SK-N-SH treated with all-trans-retinoic acid at 6 μM for 48 hours (cell line): ENCODE measurements around the gene GRK4.

Experiments
- ARNTL ChIP-seq: fragments of 450-650 bp; formaldehyde crosslinking; IDR thresholded peaks from 2 replicates; pipeline ENCODE4 v1.5.0; 2020; ENCODE audit warnings: low read depth, mild to moderate bottlenecking, moderate library complexity, borderline replicate concordance
- CSDC2 ChIP-seq: fragments of 250-450 bp; sonication (Bioruptor Pico); IDR thresholded peaks from 2 replicates; pipeline ENCODE4 v1.5.0; 2020; ENCODE audit warnings: mild to moderate bottlenecking, moderate library complexity
- ESRRG ChIP-seq: fragments of 250-450 bp; sonication (Bioruptor Pico); IDR thresholded peaks from 2 replicates; pipeline ENCODE4 v1.6.1; 2021; ENCODE audit warnings: mild to moderate bottlenecking
- GLIS3 ChIP-seq: fragments of 250-450 bp; sonication (Bioruptor Pico); IDR thresholded peaks from 2 replicates; pipeline ENCODE4 v1.5.0; 2020; ENCODE audit warnings: mild to moderate bottlenecking, moderate library complexity
- ISL1 ChIP-seq: fragments of 250-450 bp; sonication (Bioruptor Pico); IDR thresholded peaks from 2 replicates; pipeline ENCODE4 v2.1.2; 2022; ENCODE audit warnings: mild to moderate bottlenecking, moderate library complexity
- PPARA ChIP-seq: fragments of 250-450 bp; sonication (Bioruptor Pico); IDR thresholded peaks from 2 replicates; pipeline ENCODE4 v1.5.0; 2020; ENCODE audit warnings: mild to moderate bottlenecking, borderline replicate concordance
- SNAI2 ChIP-seq: fragments of 250-450 bp; sonication (Bioruptor Pico); IDR thresholded peaks from 2 replicates; pipeline ENCODE4 v1.5.0; 2020; ENCODE audit warnings: mild to moderate bottlenecking, moderate library complexity
- TCF4 ChIP-seq: fragments of 250-450 bp; sonication (Bioruptor Pico); IDR thresholded peaks from 2 replicates; pipeline ENCODE4 v1.8.0; 2021; ENCODE audit warnings: mild to moderate bottlenecking, moderate library complexity, borderline replicate concordance
- TOX ChIP-seq: fragments of 250-450 bp; sonication (Bioruptor Pico); IDR thresholded peaks from 2 replicates; pipeline ENCODE4 v1.8.0; 2021; ENCODE audit warnings: mild to moderate bottlenecking, moderate library complexity, borderline replicate concordance
- ZC3H10 ChIP-seq: fragments of 250-450 bp; sonication (Bioruptor Pico); IDR thresholded peaks from 2 replicates; pipeline ENCODE4 v1.5.1; 2021; ENCODE audit warnings: mild to moderate bottlenecking, moderate library complexity
- ZFP3 ChIP-seq: fragments of 250-450 bp; sonication (Bioruptor Pico); IDR thresholded peaks from 2 replicates; pipeline ENCODE4 v1.5.0; 2020; ENCODE audit warnings: mild to moderate bottlenecking, moderate library complexity
- ZNF70 ChIP-seq: fragments of 450-650 bp; formaldehyde crosslinking; IDR thresholded peaks from 2 replicates; pipeline ENCODE4 v1.5.0; 2020; ENCODE audit warnings: mild to moderate bottlenecking, moderate library complexity
- ZNF8 ChIP-seq: fragments of 450-650 bp; formaldehyde crosslinking; IDR thresholded peaks from 2 replicates; pipeline ENCODE4 v1.5.0; 2020; ENCODE audit warnings: mild to moderate bottlenecking, moderate library complexity
- TF ChIP-seq, protein P1 (sequence below): fragments of 250-450 bp; sonication (Bioruptor Pico); IDR thresholded peaks from 2 replicates; pipeline ENCODE4 v1.5.1; 2020; ENCODE audit warnings: low read depth, mild to moderate bottlenecking, moderate library complexity

DNA sequence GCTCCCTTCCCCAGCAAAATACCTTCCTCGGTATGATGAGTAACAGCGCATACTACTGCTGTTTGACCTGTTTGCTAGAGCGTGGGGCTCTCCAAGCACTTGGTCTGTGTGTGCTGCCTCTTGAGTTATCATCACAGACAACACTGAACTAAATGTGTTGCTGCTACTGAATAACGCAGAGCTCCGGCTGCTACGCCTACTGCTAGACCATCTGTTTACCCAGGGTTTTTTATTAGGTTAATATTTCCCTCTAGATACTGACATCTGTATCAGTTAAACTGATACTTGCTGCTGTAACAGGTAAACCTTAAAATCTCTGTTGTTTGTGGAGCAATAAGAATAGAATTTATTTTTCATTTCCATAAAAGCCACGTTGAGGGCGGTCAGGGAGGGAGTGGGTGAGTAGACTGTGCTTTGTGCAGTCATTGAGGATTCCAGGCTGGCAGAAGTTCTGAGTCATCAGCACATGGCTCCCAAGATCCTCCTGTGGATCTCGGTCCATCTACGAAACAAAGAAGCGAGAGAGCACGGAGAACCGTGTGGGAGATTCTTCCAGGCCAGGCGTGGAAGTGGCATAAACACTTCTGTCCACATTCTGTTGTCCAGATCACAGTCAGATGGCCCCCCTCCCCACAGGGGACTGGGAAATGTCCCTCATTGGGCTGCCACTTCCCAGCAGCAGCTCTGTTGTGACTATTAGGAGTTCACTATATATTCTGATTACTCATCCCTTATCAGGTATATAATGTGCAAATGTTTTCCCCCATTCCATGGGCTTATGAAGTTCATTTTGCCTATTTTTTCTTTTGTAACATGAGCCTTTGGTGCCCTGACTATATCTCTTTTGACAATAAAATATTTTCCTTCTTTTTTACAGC is 14.1 kb downstream of the GRK4 start:
- no peak for TF ChIP-seq ISL1 (CRISPR knock-in tag)
- TF ChIP-seq ZC3H10 (CRISPR knock-in tag): no peak
- TF ChIP-seq GLIS3 (CRISPR knock-in tag): no peak
- no peak for TF ChIP-seq ARNTL (CRISPR knock-in tag)
- no peak for TF ChIP-seq ZFP3
- TF ChIP-seq TCF4 (CRISPR knock-in tag): no peak
- no peak for TF ChIP-seq ZNF70 (CRISPR knock-in tag)
- TF ChIP-seq, protein P1, sequence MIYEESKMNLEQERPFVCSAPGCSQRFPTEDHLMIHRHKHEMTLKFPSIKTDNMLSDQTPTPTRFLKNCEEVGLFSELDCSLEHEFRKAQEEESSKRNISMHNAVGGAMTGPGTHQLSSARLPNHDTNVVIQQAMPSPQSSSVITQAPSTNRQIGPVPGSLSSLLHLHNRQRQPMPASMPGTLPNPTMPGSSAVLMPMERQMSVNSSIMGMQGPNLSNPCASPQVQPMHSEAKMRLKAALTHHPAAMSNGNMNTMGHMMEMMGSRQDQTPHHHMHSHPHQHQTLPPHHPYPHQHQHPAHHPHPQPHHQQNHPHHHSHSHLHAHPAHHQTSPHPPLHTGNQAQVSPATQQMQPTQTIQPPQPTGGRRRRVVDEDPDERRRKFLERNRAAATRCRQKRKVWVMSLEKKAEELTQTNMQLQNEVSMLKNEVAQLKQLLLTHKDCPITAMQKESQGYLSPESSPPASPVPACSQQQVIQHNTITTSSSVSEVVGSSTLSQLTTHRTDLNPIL (CRISPR knock-in tag): no peak
- no peak for TF ChIP-seq PPARA (CRISPR knock-in tag)
- no peak for TF ChIP-seq CSDC2 (CRISPR knock-in tag)
- no peak for TF ChIP-seq ZNF8
- TF ChIP-seq TOX (CRISPR knock-in tag): no peak
- no peak for TF ChIP-seq ESRRG (CRISPR knock-in tag)
- TF ChIP-seq SNAI2 (CRISPR knock-in tag): no peak
